Type B pancreatic cell (in vitro differentiated cells): ENCODE data around the gene RFX4. TPM values are rescaled to one million over a fixed set of nuclear protein-coding genes. Genes with fewer than 3 reads are reported as not detected.

ENCODE experiments used
- DNase-seq: peaks from one replicate; pipeline ENCODE4 v3.0.0; 2021; ENCODE audit warnings: mixed read lengths; ENCODE audit not compliant: unreplicated experiment; ENCODE audit errors: extremely low spot score
- H3K27ac Mint-ChIP-seq: 2 replicates; pipeline ENCODE4 v1.8.0; 2021; ENCODE audit warnings: mild to moderate bottlenecking, mixed read lengths
- H3K27me3 Mint-ChIP-seq: 2 replicates; pipeline ENCODE4 v1.8.0; 2021; ENCODE audit warnings: mixed read lengths
- H3K36me3 Mint-ChIP-seq: 2 replicates; pipeline ENCODE4 v1.8.0; 2021; ENCODE audit warnings: mixed read lengths
- H3K4me1 Mint-ChIP-seq: one replicate; pipeline ENCODE4 v1.8.0; 2021; ENCODE audit warnings: mixed read lengths; ENCODE audit not compliant: unreplicated experiment
- H3K4me3 Mint-ChIP-seq: 2 replicates; pipeline ENCODE4 v1.8.0; 2021; ENCODE audit warnings: mild to moderate bottlenecking, mixed read lengths
- H3K9me3 Mint-ChIP-seq: 2 replicates; pipeline ENCODE4 v1.8.0; 2021; ENCODE audit warnings: mixed read lengths
- CTCF ChIP-seq: fragments of 200-600 bp; sonication (generic); conservative IDR thresholded peaks from 2 replicates; pipeline ENCODE4 v1.5.0; 2021; ENCODE audit warnings: antibody characterized with exemption, mild to moderate bottlenecking
- total RNA-seq: library from RNA; stranded (reverse); gene quantifications from 2 replicates; pipeline ENCODE4 v1.2.1, GENCODE V29; 2021; ENCODE audit warnings: low replicate concordance

Gene RFX4
- total RNA-seq, 1 donor from 2014 or later: 25.4 TPM

- Mint-ChIP-seq H3K27me3 (peaks cover 19% of the 10 kb centered on the region), H3K27ac (no peak overlapping the region), H3K9me3 (no peaks in the 10 kb centered on the region), H3K36me3 (peaks cover 8% of the 10 kb centered on the region), H3K4me3 (no peak overlapping the region), H3K4me1 (no peaks in the 10 kb centered on the region)
- DNase-seq: no peak
- no peak for TF ChIP-seq CTCF
Observed at GRCh38 chr12:106736051-106736957, 153.5 kb downstream of the RFX4 start.

- Mint-ChIP-seq H3K9me3 (no peaks in the 10 kb centered on the region), H3K27me3 (peaks cover 33% of the 10 kb centered on the region), H3K4me3 (no peak overlapping the region), H3K27ac (no peak overlapping the region), H3K4me1 (peaks cover 10% of the 10 kb centered on the region), H3K36me3 (no peaks in the 10 kb centered on the region)
- no peak for DNase-seq
- TF ChIP-seq CTCF: no peak
Observed at GRCh38 chr12:106739318-106739717, 156.5 kb downstream of the RFX4 start.

GRCh38 chr12:106739815-106740530 is 157.2 kb downstream of the RFX4 start:
- no peak for TF ChIP-seq CTCF
- Mint-ChIP-seq H3K4me3 (no peak overlapping the region), H3K36me3 (no peaks in the 10 kb centered on the region), H3K4me1 (peaks cover 10% of the 10 kb centered on the region), H3K27ac (no peak overlapping the region), H3K9me3 (no peaks in the 10 kb centered on the region), H3K27me3 (peaks cover 37% of the 10 kb centered on the region)
- DNase-seq: no peak

GRCh38 chr12:106740818-106741217 is 158.0 kb downstream of the RFX4 start:
- no peak overlapping the region for H3K27ac Mint-ChIP-seq
- H3K4me3 Mint-ChIP-seq: no peak overlapping the region
- peaks cover 10% of the 10 kb centered on the region for H3K4me1 Mint-ChIP-seq
- H3K36me3 Mint-ChIP-seq: no peaks in the 10 kb centered on the region
- peaks cover 36% of the 10 kb centered on the region for H3K27me3 Mint-ChIP-seq
- H3K9me3 Mint-ChIP-seq: no peaks in the 10 kb centered on the region
- no peak for DNase-seq
- no peak for TF ChIP-seq CTCF

GRCh38 chr12:106741247-106741646 is 158.4 kb downstream of the RFX4 start:
- Mint-ChIP-seq H3K27ac (no peak overlapping the region), H3K27me3 (peaks cover 35% of the 10 kb centered on the region), H3K36me3 (no peaks in the 10 kb centered on the region), H3K4me1 (peaks cover 10% of the 10 kb centered on the region), H3K9me3 (no peaks in the 10 kb centered on the region), H3K4me3 (no peak overlapping the region)
- no peak for DNase-seq
- no peak for TF ChIP-seq CTCF
